HFFc6 (cell line): ENCODE results near the gene BDNF. TPM values are rescaled to one million over a fixed set of nuclear protein-coding genes. Genes with fewer than 3 reads are reported as not detected.

Experiments used
- DNase-seq: peaks from one replicate; pipeline ENCODE4 v3.0.0-alpha.2; 2018
- H3K27ac Mint-ChIP-seq: 2 replicates; pipeline ENCODE4 v1.8.0; 2020; ENCODE audit warnings: mild to moderate bottlenecking, mixed read lengths
- H3K27me3 Mint-ChIP-seq: 2 replicates; pipeline ENCODE4 v1.8.0; 2021; ENCODE audit warnings: mild to moderate bottlenecking, moderate library complexity, mixed read lengths; ENCODE audit not compliant: insufficient read depth
- H3K36me3 Mint-ChIP-seq: 2 replicates; pipeline ENCODE4 v1.8.0; 2021; ENCODE audit warnings: low read depth, mixed read lengths
- H3K4me1 Mint-ChIP-seq: 2 replicates; pipeline ENCODE4 v1.8.0; 2020; ENCODE audit warnings: low read depth, mixed read lengths
- H3K4me3 Mint-ChIP-seq: 2 replicates; pipeline ENCODE4 v1.8.0; 2020; ENCODE audit warnings: mild to moderate bottlenecking, moderate library complexity, mixed read lengths
- H3K9me3 Mint-ChIP-seq: 2 replicates; pipeline ENCODE4 v1.8.0; 2020; ENCODE audit warnings: mild to moderate bottlenecking, mixed read lengths
- total RNA-seq, 6 experiments: library from RNA; stranded (reverse); fragmentation: NEBNext Ultra II Directional; extraction: Animal tissue kit (Norgen Biotek cat#: 25700); gene quantifications; 2 replicates in 1 of 6; 3 replicates in 5 of 6; pipeline ENCODE4 v1.2.3, GENCODE V29; 2021
- TF ChIP-seq, protein P1 (sequence below): fragments of 200-600 bp; sonication (generic); IDR thresholded peaks from 2 replicates; pipeline ENCODE4 v1.5.0; 2021; ENCODE audit warnings: antibody characterized with exemption, mild to moderate bottlenecking

The BDNF gene
- total RNA-seq, 6 experiments from 2014 or later: 62.1 to 92.2 (median 90.0) TPM

- TF ChIP-seq, protein P1, sequence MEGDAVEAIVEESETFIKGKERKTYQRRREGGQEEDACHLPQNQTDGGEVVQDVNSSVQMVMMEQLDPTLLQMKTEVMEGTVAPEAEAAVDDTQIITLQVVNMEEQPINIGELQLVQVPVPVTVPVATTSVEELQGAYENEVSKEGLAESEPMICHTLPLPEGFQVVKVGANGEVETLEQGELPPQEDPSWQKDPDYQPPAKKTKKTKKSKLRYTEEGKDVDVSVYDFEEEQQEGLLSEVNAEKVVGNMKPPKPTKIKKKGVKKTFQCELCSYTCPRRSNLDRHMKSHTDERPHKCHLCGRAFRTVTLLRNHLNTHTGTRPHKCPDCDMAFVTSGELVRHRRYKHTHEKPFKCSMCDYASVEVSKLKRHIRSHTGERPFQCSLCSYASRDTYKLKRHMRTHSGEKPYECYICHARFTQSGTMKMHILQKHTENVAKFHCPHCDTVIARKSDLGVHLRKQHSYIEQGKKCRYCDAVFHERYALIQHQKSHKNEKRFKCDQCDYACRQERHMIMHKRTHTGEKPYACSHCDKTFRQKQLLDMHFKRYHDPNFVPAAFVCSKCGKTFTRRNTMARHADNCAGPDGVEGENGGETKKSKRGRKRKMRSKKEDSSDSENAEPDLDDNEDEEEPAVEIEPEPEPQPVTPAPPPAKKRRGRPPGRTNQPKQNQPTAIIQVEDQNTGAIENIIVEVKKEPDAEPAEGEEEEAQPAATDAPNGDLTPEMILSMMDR: no peak
- DNase-seq: no peak
- peak overlapping the region; percentile 97 for H3K27ac Mint-ChIP-seq
- no peaks in the 10 kb centered on the region for H3K9me3 Mint-ChIP-seq
- peak overlapping the region; percentile 96 for H3K4me3 Mint-ChIP-seq
- no peaks in the 10 kb centered on the region for H3K36me3 Mint-ChIP-seq
- H3K27me3 Mint-ChIP-seq: no peaks in the 10 kb centered on the region
- H3K4me1 Mint-ChIP-seq: peaks cover 78% of the 10 kb centered on the region
These were observed 19.3 kb upstream of the BDNF start for GRCh38 chr11:27719546-27719925.

GRCh38 chr11:27718863-27719545, 18.7 kb upstream of the BDNF start:
- TF ChIP-seq, protein P1: no peak

GRCh38 chr11:27718346-27718862, 18.1 kb upstream of the BDNF start:
- peaks cover 73% of the 10 kb centered on the region for H3K4me1 Mint-ChIP-seq
- no peaks in the 10 kb centered on the region for H3K36me3 Mint-ChIP-seq
- H3K27ac Mint-ChIP-seq: peak overlapping the region; percentile 97
- no peaks in the 10 kb centered on the region for H3K9me3 Mint-ChIP-seq
- TF ChIP-seq, protein P1: no peak
- H3K4me3 Mint-ChIP-seq: peak overlapping the region; percentile 96
- DNase-seq: peak; percentile 88
- no peaks in the 10 kb centered on the region for H3K27me3 Mint-ChIP-seq

More at GRCh38 chr11:27718863-27719545, 18.7 kb upstream of the BDNF start:
- Mint-ChIP-seq H3K4me1 (peaks cover 79% of the 10 kb centered on the region), H3K27ac (peak overlapping the region; percentile 97), H3K4me3 (peak overlapping the region; percentile 96), H3K36me3 (no peaks in the 10 kb centered on the region), H3K27me3 (no peaks in the 10 kb centered on the region), H3K9me3 (no peaks in the 10 kb centered on the region)
- peak; percentile 39 for DNase-seq

DNA sequence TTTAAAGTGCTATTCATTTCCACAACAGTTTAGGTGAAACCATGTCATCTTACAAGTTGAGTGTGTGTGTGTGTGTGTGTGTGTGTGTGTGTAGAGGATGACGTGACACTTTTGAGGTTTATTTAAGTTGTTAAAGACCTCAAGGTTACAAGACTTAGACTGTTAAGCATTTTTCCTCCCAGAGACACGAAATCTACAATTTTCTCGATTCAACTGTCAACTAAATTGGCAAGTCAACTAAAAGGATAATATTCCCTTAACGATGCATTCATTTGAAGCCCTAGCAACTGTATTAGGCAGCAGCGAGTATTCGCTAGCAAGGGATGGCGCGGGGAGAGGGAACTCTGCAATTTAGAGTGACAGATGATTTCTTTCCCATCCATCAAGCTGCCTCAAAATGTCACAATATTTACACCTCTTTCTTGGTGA, 17.6 kb upstream of the BDNF start:
- Mint-ChIP-seq H3K9me3 (no peaks in the 10 kb centered on the region), H3K36me3 (no peaks in the 10 kb centered on the region), H3K4me1 (peaks cover 67% of the 10 kb centered on the region), H3K27me3 (no peaks in the 10 kb centered on the region; the same call in 1 of the 2 replicates), H3K4me3 (peak overlapping the region; percentile 96), H3K27ac (peak overlapping the region; percentile 97)
- TF ChIP-seq, protein P1: no peak
- no peak for DNase-seq

GRCh38 chr11:27717377-27717776, 17.1 kb upstream of the BDNF start:
- TF ChIP-seq, protein P1: peak; percentile 65
- H3K4me1 Mint-ChIP-seq: peaks cover 66% of the 10 kb centered on the region

More at GRCh38 chr11:27717377-27717776, 17.1 kb upstream of the BDNF start:
- DNase-seq: peak; percentile 32
- Mint-ChIP-seq H3K36me3 (no peaks in the 10 kb centered on the region), H3K9me3 (no peaks in the 10 kb centered on the region), H3K4me3 (peak overlapping the region; percentile 96), H3K27me3 (no peaks in the 10 kb centered on the region; the same call in 1 of the 2 replicates), H3K27ac (peak overlapping the region; percentile 97)
